GM13976 (cell line): ENCODE results near the gene MYO1D.

Source experiments
- DNase-seq: peaks from one replicate; pipeline ENCODE4 v3.0.0; 2012; ENCODE audit warnings: low spot score
- CTCF ChIP-seq: IDR thresholded peaks from 2 replicates; pipeline ENCODE4 v1.5.1; 2012; ENCODE audit warnings: borderline replicate concordance, mild to moderate bottlenecking; ENCODE audit not compliant: insufficient read depth; ENCODE audit errors: extremely low read depth, missing control alignments, control extremely low read depth
- in situ Hi-C: fragments of 300-500 bp; cut with MboI; formaldehyde crosslinking; loops from one replicate; pipeline ENCODE4 v1.12.0; 2022; ENCODE audit warnings: low sequenced_read_pairs, mixed read lengths, inconsistent platforms; ENCODE audit not compliant: unreplicated experiment

MYO1D gene

DNA sequence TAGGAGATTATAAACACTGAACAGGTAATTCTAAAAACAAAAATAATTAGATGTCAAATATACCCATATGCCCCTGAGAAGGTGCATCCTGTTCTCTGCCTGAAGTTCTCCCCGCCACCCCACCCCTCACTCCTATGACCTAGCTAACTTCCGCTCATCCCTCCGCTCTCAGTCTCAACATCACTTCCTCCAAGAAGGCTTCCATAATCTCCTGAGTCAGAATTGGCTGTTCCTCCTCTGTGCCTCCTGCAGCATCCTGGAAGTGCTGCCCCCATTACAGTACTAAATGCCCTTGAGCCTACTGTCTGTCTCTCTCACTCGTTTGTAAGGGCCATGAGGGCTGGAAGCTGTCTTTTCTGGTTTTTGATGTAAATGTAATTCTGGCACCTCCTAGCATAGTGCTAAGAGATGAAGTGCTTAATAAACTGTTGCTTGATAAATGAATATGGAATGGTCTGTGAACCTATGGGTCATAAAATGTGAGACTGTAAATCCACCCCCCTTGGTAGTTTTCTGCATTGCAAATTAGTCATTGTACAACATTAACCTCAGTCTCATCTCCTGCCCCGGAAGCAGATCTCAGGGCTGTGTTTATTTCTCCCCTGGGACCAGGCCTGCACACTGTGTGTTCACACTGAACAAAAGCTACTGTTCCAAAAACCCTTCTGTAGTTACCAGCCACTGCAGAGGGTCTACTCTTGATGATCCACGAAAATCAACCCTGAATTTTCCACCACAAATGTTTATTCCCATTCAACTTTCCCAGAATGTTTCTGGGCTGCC is 3.9 kb upstream of the MYO1D start:
- in situ Hi-C loops = no loop called here
- DNase-seq = no peak
- TF ChIP-seq CTCF = no peak

DNA sequence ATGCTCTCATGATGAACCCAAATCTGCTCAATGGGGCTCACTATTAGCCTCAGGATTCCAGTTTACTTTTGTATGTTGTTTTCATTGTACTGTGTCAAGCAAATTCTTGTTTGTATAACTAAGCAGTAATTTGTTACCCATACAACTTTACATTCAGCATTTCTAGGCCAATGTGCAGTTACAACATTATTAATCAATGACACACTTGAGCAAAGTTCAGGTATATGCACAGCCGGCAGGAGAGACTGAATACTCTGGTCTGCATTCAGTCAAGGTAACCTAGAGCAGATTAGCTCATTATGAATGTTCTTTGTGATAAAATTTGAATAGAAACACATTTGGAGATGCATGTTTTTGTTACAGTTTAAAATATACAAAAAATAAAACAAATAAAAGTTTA is 2.2 kb upstream of the MYO1D start:
- DNase-seq = no peak
- in situ Hi-C loops = loop anchor here (5.0 kb wide), 2 partner anchors 37 to 97 kb away; no protein-coding TSS in a partner anchor
- no peak for TF ChIP-seq CTCF

- no peak for TF ChIP-seq CTCF
- DNase-seq = no peak
- in situ Hi-C loops = loop anchor here (5.0 kb wide), 2 partner anchors 36 to 96 kb away; no protein-coding TSS in a partner anchor
Measured at GRCh38 chr17:32878211-32878610, 1.3 kb upstream of the MYO1D start.

GRCh38 chr17:32877164-32877764 is 340 bp upstream of the MYO1D start:
- DNase-seq = peak; percentile 96
- peak; percentile 93 for TF ChIP-seq CTCF
- in situ Hi-C loops = loop anchor here (5.0 kb wide), 2 partner anchors 35 to 95 kb away; no protein-coding TSS in a partner anchor

DNA sequence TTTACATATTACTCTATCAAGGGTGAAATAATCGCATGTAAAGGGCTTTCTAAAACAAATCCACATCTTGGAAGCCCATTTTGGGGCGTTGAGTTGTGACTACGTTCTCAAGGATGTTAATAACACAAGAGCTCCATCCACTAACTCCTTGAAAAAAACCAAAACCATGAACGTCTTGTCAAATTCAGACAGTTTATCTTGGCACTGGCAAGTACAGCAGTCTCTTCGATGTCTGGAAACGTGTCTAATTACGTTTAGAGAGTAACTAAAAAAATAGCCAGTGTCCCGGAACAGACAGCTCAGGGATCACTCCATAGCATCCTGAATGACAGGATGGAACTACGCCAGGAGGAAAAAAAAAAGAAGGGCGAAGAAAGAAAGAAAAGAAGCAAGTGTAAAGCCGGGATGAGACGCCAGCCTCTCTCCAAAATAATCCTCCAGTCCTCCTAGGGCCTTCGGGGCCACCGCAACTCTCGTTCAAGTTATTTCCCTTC is 954 bp downstream of the MYO1D start:
- in situ Hi-C loops = loop anchor here (5.0 kb wide), 2 partner anchors 34 to 94 kb away; no protein-coding TSS in a partner anchor
- DNase-seq = no peak
- no peak for TF ChIP-seq CTCF

DNA sequence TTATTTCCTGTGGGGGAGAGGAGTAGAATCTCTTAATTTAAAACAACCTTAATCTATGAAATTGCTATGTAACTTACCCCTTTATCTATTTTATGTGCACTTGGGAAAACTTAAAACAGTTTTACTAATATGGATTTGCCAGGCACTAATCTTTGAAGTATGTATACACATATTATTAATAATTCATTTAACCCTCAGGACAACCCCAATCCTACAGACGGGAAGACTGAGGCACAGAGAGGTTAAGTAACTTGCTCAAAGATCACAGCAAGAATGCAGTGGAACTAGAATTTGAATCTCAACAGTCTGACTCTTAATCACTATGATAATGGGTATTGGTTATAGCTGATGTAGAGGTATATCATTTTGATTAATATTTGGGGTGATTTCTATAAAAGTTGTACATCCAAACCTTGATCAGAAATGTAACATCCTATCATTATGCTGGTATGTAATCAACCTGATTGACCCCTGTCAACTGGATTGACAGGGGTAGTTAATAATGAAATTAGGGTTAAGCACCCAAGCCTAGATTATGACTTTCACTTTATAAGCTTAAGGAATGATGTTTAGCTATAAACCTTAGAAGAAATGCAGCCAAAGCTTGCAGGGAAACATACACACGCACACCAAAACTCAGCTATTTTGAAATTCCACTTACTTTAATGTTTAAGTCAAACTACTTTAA is 1.6 kb downstream of the MYO1D start:
- in situ Hi-C loops = loop anchor here (5.0 kb wide), 2 partner anchors 33 to 93 kb away; no protein-coding TSS in a partner anchor
- DNase-seq = no peak
- no peak for TF ChIP-seq CTCF
